ENCODE measurements around the gene SLC25A36. TPM values are rescaled to one million over a fixed set of nuclear protein-coding genes. Genes with fewer than 3 reads are reported as not detected.

SLC25A36 gene, protein sequence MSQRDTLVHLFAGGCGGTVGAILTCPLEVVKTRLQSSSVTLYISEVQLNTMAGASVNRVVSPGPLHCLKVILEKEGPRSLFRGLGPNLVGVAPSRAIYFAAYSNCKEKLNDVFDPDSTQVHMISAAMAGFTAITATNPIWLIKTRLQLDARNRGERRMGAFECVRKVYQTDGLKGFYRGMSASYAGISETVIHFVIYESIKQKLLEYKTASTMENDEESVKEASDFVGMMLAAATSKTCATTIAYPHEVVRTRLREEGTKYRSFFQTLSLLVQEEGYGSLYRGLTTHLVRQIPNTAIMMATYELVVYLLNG
- total RNA-seq: 66.5 and 71.3 TPM in 2 replicates

GRCh38 chr3:140941434-140942220 lies at the start of gene SLC25A36:
Gene SLC25A36, plus strand, starts transcription at chr3:140941836. Its CDS starts 219 bp downstream, at chr3:140942055.

Other genes with a start within 250 kb of the SLC25A36 start
- not detected in 2 replicates for gene SPSB4, start 109.5 kb downstream of the SLC25A36 start, total RNA-seq

Measured in smooth muscle cell of trachea (primary cell).